HepG2 (cell line): ENCODE measurements around the gene TAF1B.

Experiments
- BRF2 ChIP-seq: sonication (generic); formaldehyde crosslinking; IDR thresholded peaks from 2 replicates; pipeline ENCODE4 v1.8.1; 2022; ENCODE audit warnings: mild to moderate bottlenecking, missing genetic modification reagents
- CHD2 ChIP-seq: IDR thresholded peaks from 2 replicates; pipeline ENCODE4 v1.6.1; 2011; ENCODE audit warnings: low read depth, low read length, improper control_type of control experiment
- ETV6 ChIP-seq: sonication (generic); formaldehyde crosslinking; conservative IDR thresholded peaks from 2 replicates; pipeline ENCODE4 v1.4.0; 2020; ENCODE audit warnings: missing genetic modification reagents
- MAX ChIP-seq: IDR thresholded peaks from 2 replicates; pipeline ENCODE4 v1.6.1; 2012; ENCODE audit warnings: inconsistent platforms
- MXD1 ChIP-seq: sonication (generic); formaldehyde crosslinking; IDR thresholded peaks from 2 replicates; pipeline ENCODE4 v1.4.0; 2020; ENCODE audit warnings: mild to moderate bottlenecking, missing genetic modification reagents
- NFKB2 ChIP-seq: sonication (generic); formaldehyde crosslinking; IDR thresholded peaks from 2 replicates; pipeline ENCODE4 v1.4.0; 2020; ENCODE audit warnings: missing genetic modification reagents, borderline replicate concordance

- TF ChIP-seq ETV6 (CRISPR knock-in tag) = no peak
- no peak for TF ChIP-seq CHD2
- no peak for TF ChIP-seq MXD1 (CRISPR knock-in tag)
- no peak for TF ChIP-seq NFKB2 (CRISPR knock-in tag)
- TF ChIP-seq MAX = no peak
- TF ChIP-seq BRF2 = no peak
Measured at GRCh38 chr2:9919512-9919911, 76.2 kb downstream of the TAF1B start.
